GM23338 (cell line): ENCODE results near the gene PLG. TPM values are rescaled to one million over a fixed set of nuclear protein-coding genes. Genes with fewer than 3 reads are reported as not detected.

ENCODE experiments used
- ATAC-seq: fragments of 200-7000 bp; cut with Tn5 transposase; 3 replicates; pipeline ENCODE4 v1.9.1; 2020
- DNase-seq: peaks from one replicate; pipeline ENCODE4 v3.0.0-alpha.2; 2015; ENCODE audit warnings: low spot score
- H2AFZ ChIP-seq: fragments of 200-600 bp; sonication (generic); 2 replicates; pipeline ENCODE4 v1.8.0; 2016; ENCODE audit warnings: antibody characterized with exemption, mild to moderate bottlenecking, moderate library complexity
- H3F3A ChIP-seq: fragments of 200-600 bp; sonication (generic); replicated peaks from 2 replicates; pipeline ENCODE4 v1.8.0; 2017; ENCODE audit warnings: antibody characterized with exemption, mixed run types, low read depth
- H3K27ac ChIP-seq: fragments of 200-600 bp; sonication (generic); 2 replicates; pipeline ENCODE4 v1.6.1; 2016; ENCODE audit warnings: low read depth
- H3K27me3 ChIP-seq: fragments of 200-600 bp; sonication (generic); 2 replicates; pipeline ENCODE4 v1.8.0; 2016; ENCODE audit warnings: mild to moderate bottlenecking, mixed run types, moderate library complexity; ENCODE audit not compliant: insufficient read depth
- H3K36me3 ChIP-seq: fragments of 200-600 bp; sonication (generic); 2 replicates; pipeline ENCODE4 v1.8.0; 2016; ENCODE audit warnings: mild to moderate bottlenecking; ENCODE audit not compliant: insufficient read depth
- H3K4me1 ChIP-seq: fragments of 200-600 bp; sonication (generic); 2 replicates; pipeline ENCODE4 v1.8.0; 2016; ENCODE audit warnings: mild to moderate bottlenecking, moderate library complexity; ENCODE audit not compliant: insufficient read depth
- H3K4me2 ChIP-seq: fragments of 200-600 bp; sonication (generic); 2 replicates; pipeline ENCODE4 v1.7.1; 2017; ENCODE audit warnings: mixed run types
- H3K4me3 ChIP-seq: fragments of 200-600 bp; sonication (generic); 2 replicates; pipeline ENCODE4 v1.6.1; 2016; ENCODE audit warnings: mixed run types
- H3K79me2 ChIP-seq: fragments of 200-600 bp; sonication (generic); replicated peaks from 2 replicates; pipeline ENCODE4 v1.8.0; 2017; ENCODE audit warnings: mild to moderate bottlenecking; ENCODE audit not compliant: insufficient read depth
- H3K9me2 ChIP-seq: fragments of 200-600 bp; sonication (generic); 2 replicates; pipeline ENCODE4 v1.8.0; 2017; ENCODE audit not compliant: insufficient read depth
- H4K20me1 ChIP-seq: fragments of 200-600 bp; sonication (generic); replicated peaks from 2 replicates; pipeline ENCODE4 v1.8.0; 2017; ENCODE audit warnings: mild to moderate bottlenecking; ENCODE audit not compliant: insufficient read depth
- H3K27ac Mint-ChIP-seq: 2 replicates; pipeline ENCODE4 v1.8.0; 2020; ENCODE audit warnings: inconsistent platforms, mild to moderate bottlenecking, moderate library complexity, mixed read lengths
- H3K27me3 Mint-ChIP-seq: 3 replicates; pipeline ENCODE4 v1.8.0; 2022; ENCODE audit warnings: low read depth, mild to moderate bottlenecking, moderate library complexity, mixed read lengths, inconsistent platforms; ENCODE audit not compliant: insufficient read depth, poor library complexity
- H3K36me3 Mint-ChIP-seq: 3 replicates; pipeline ENCODE4 v1.8.0; 2021; ENCODE audit warnings: low read depth, mild to moderate bottlenecking, inconsistent platforms, moderate library complexity, mixed read lengths
- H3K4me1 Mint-ChIP-seq: 3 replicates; pipeline ENCODE4 v1.8.0; 2020; ENCODE audit warnings: mild to moderate bottlenecking, inconsistent platforms, mixed read lengths
- H3K4me3 Mint-ChIP-seq: 3 replicates; pipeline ENCODE4 v1.8.0; 2021; ENCODE audit warnings: moderate library complexity, mild to moderate bottlenecking, inconsistent platforms, mixed read lengths
- H3K9me3 Mint-ChIP-seq: 3 replicates; pipeline ENCODE4 v1.8.0; 2020; ENCODE audit warnings: moderate library complexity, mild to moderate bottlenecking, inconsistent platforms, mixed read lengths
- CREB1 ChIP-seq: fragments of 250-450 bp; sonication (Bioruptor Pico); IDR thresholded peaks from 2 replicates; pipeline ENCODE4 v1.5.0; 2020; ENCODE audit warnings: low read depth, mild to moderate bottlenecking, moderate library complexity
- CTCF ChIP-seq, 2 experiments: fragments of 200-600 bp in 1 of 2; sonication (generic) in 1 of 2; conservative IDR thresholded peaks; 2 replicates each; pipeline versions ENCODE4 v1.5.1 to v1.6.1; 2016 to 2017; ENCODE audit warnings: antibody characterized with exemption in 2 of 2, low read depth in 2 of 2, mild to moderate bottlenecking in 2 of 2, moderate library complexity in 1 of 2
- ETS1 ChIP-seq: IDR thresholded peaks from 2 replicates; pipeline ENCODE4 v1.6.1; 2016; ENCODE audit warnings: antibody characterized with exemption
- EZH2 ChIP-seq: fragments of 200-600 bp; sonication (generic); IDR thresholded peaks from one replicate; pipeline ENCODE4 v1.8.0; 2017; ENCODE audit warnings: antibody characterized with exemption, mild to moderate bottlenecking, low read depth; ENCODE audit not compliant: unreplicated experiment
- EZH2phosphoT487 ChIP-seq: fragments of 200-600 bp; sonication (generic); IDR thresholded peaks from one replicate; pipeline ENCODE4 v1.8.1; 2018; ENCODE audit warnings: antibody characterized with exemption; ENCODE audit not compliant: unreplicated experiment
- JUNB ChIP-seq: IDR thresholded peaks from one replicate; pipeline ENCODE4 v1.6.1; 2016; ENCODE audit warnings: antibody characterized with exemption; ENCODE audit not compliant: unreplicated experiment
- NANOG ChIP-seq: IDR thresholded peaks from 2 replicates; pipeline ENCODE4 v1.6.1; 2016; ENCODE audit warnings: antibody characterized with exemption, borderline replicate concordance
- POLR2AphosphoS5 ChIP-seq: IDR thresholded peaks from 2 replicates; pipeline ENCODE4 v1.6.1; 2016; ENCODE audit warnings: antibody characterized with exemption, low read depth
- REST ChIP-seq: IDR thresholded peaks from one replicate; pipeline ENCODE4 v1.6.1; 2018; ENCODE audit warnings: antibody characterized with exemption; ENCODE audit not compliant: unreplicated experiment
- STAT1 ChIP-seq: IDR thresholded peaks from one replicate; pipeline ENCODE4 v1.6.1; 2016; ENCODE audit warnings: antibody characterized with exemption; ENCODE audit not compliant: unreplicated experiment
- ZNF114 ChIP-seq: fragments of 250-450 bp; sonication (Bioruptor Pico); IDR thresholded peaks from 2 replicates; pipeline ENCODE4 v1.5.0; 2020; ENCODE audit warnings: mild to moderate bottlenecking, moderate library complexity
- ZNF331 ChIP-seq: fragments of 250-450 bp; sonication (Bioruptor Pico); IDR thresholded peaks from 2 replicates; pipeline ENCODE4 v1.5.0; 2020; ENCODE audit warnings: low read depth, mild to moderate bottlenecking, moderate library complexity
- polyA plus RNA-seq: library from polyadenylated mRNA; unstranded; fragments of >200 nt; fragmentation: Nextera tagmentation; extraction: Ambion mirVana; gene quantifications from 2 replicates; pipeline ENCODE4 v1.2.1, GENCODE V29; 2016
- total RNA-seq: library from RNA; depleted of rRNA; stranded (reverse); fragments of >200 nt; shearing (Covaris generic); gene quantifications from 2 replicates; pipeline ENCODE4 v1.2.3, GENCODE V29; 2014

PLG gene
- total and polyA plus RNA-seq, 2 experiments from 2014 or later = not detected

GRCh38 chr6:160767647-160768019 is 65.6 kb downstream of the PLG start (continued):
- TF ChIP-seq REST (no peak), STAT1 (no peak), ZNF114 (CRISPR knock-in tag) (no peak), EZH2phosphoT487 (no peak), CREB1 (no peak), CTCF (conservative IDR thresholded peaks at IDR 0.05; ENCODE audit: low read depth in 2 of 2) (no peak), POLR2AphosphoS5 (no peak), ETS1 (no peak), EZH2 (no peak), NANOG (no peak)

GRCh38 chr6:160768101-160768500 is 66.1 kb downstream of the PLG start:
- Histone ChIP-seq H3K4me1 (peaks cover 3% of the 10 kb centered on the region; the same call in 1 of the 2 replicates), H3K27ac (no peak overlapping the region), H3K4me3 (no peak overlapping the region), H3K4me2 (no peak overlapping the region), H3K27me3 (peaks cover 12% of the 10 kb centered on the region), H2AFZ (no peak overlapping the region; the same call in 1 of the 2 replicates), H3K79me2 (no peaks in the 10 kb centered on the region), H4K20me1 (no peaks in the 10 kb centered on the region), H3F3A (no peaks in the 10 kb centered on the region), H3K36me3 (no peaks in the 10 kb centered on the region), H3K9me2 (no peaks in the 10 kb centered on the region)
- H3K27me3 Mint-ChIP-seq = peaks cover 8% of the 10 kb centered on the region
- peaks cover 3% of the 10 kb centered on the region; the same call in 1 of the 3 replicates for H3K4me1 Mint-ChIP-seq
- H3K27ac Mint-ChIP-seq = no peak overlapping the region
- H3K9me3 Mint-ChIP-seq = no peaks in the 10 kb centered on the region
- ATAC-seq (no peak), DNase-seq (no peak)
- no peaks in the 10 kb centered on the region for H3K36me3 Mint-ChIP-seq
- H3K4me3 Mint-ChIP-seq = peak overlapping the region; percentile 51; the same call in 1 of the 3 replicates
- TF ChIP-seq CREB1 (no peak), EZH2phosphoT487 (no peak), CTCF (conservative IDR thresholded peaks at IDR 0.05; ENCODE audit: low read depth in 2 of 2) (no peak), STAT1 (no peak), JUNB (no peak), POLR2AphosphoS5 (no peak), ETS1 (no peak), EZH2 (no peak), REST (no peak), ZNF331 (CRISPR knock-in tag) (no peak)
